Measurements from ENCODE around the gene MCM3AP. TPM values are rescaled to one million over a fixed set of nuclear protein-coding genes. Genes with fewer than 3 reads are reported as not detected.
"Not testable (repeated sequence)": the region's sequence is repeated elsewhere in the genome, so short reads cannot be mapped to it uniquely, and the experiment has no call there.

The MCM3AP gene
- total RNA-seq, 2 donors from 2014 or later, result 90.6 to 94.3 TPM

DNA sequence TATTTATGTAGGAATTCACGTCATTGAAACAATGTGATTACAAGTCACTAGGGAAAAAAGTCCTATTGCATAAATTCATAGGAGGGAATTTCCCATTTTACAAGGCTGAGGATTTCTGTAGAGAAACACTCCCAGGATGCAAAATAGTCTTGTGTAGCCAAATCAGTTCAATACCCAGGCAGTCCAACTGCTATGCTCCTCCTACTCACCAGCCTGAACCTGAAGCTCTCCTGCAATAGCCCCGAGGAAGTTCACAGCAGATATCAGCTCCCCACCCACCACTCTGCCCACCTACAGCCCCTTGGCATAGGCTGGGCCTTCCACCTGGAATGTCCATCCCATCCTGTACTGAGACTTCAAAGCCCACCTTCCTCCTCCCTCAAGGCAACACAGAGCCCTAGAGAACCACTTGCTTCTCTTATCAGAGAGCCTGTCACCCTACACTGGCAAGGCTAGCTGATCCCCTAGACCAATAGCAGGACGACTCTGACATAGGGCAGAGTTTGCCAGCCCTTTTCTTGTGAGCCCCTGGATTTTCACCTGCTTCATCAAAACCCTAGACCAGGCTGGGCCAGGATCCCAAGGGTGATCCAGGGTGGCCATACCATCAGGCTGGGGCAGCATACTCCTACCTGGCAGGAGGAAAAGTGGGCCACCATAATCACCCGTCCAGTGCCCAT, 58.4 kb downstream of the MCM3AP start:
- no peak for ATAC-seq
- DNase-seq, result peak in 1 of 2 donors; percentile 47
- intact Hi-C loops (cut with DNase I, micrococcal nuclease), result loop anchor here in 1 of 2 donors (10.0 kb wide), 1 partner anchor 82 kb away; no protein-coding TSS in a partner anchor

DNA sequence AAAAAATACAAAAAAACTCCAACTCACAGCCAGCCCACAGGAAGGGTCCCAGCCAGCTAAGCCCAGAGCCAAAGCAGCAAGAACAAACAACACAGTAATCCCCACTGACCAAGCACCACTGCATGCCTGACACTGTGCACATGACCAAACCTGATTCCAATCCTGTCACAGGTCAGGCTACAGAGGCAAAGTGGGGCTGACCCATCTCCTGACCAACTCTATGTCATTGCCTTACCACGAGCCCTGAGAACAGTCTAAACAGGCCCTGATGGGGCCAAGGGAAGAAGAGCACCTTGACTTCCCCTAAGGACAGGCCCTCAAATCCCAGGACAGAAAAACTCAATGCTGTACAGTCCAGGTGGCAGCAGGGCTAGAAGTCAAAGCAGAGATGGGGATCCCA, 59.3 kb downstream of the MCM3AP start:
- ATAC-seq (no peak), DNase-seq (no peak)
- intact Hi-C loops (cut with DNase I, micrococcal nuclease), result loop anchor here in 1 of 2 donors (10.0 kb wide), 1 partner anchor 81 kb away; no protein-coding TSS in a partner anchor

- not testable (repeated sequence) for DNase-seq, ATAC-seq
- intact Hi-C loops (cut with DNase I, micrococcal nuclease), result loop anchor here in 1 of 2 donors (10.0 kb wide), 1 partner anchor 79 kb away; no protein-coding TSS in a partner anchor
Measured at GRCh38 chr21:46223661-46224060, 61.8 kb downstream of the MCM3AP start.

GRCh38 chr21:46223217-46223616, 62.2 kb downstream of the MCM3AP start:
- intact Hi-C loops (cut with DNase I, micrococcal nuclease), result loop anchor here in 1 of 2 donors (10.0 kb wide), 1 partner anchor 78 kb away; no protein-coding TSS in a partner anchor
- DNase-seq, result no peak

DNA sequence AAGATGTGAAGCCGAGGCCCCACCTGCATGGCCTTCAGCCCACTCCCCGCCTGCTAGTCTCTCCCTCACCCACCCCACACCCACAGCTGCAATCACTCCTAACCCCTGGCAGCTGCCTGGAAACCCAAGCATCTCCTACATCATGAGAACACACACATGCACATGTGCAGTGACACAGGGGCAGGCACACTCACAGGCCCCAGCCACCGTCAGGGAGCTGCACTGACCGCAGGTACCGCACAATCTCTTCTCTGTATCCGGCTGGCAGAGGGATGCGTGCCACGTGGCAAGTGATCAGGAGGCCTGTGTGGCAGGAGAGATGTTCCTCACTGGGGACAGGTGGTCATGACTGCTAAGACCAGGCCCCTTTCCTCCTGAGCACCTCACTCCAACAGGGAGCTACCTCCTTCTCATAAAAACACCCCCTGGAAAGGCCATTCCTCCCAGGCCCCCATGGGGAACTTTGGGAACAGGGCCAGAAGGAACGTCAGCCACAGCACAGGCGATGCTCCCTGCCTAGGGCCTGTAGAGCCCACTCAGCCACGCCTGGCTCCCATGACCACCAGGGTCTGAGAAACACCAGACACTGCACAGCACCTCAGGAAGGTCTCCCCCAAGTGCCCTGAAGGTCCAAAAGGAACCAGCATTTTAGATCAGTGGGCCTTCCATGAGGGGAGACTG, 62.8 kb downstream of the MCM3AP start:
- ATAC-seq (no peak), DNase-seq (no peak)
- intact Hi-C loops (cut with DNase I, micrococcal nuclease), result loop anchor here in 1 of 2 donors (10.0 kb wide), 1 partner anchor 78 kb away; no protein-coding TSS in a partner anchor

More at GRCh38 chr21:46223217-46223616, 62.2 kb downstream of the MCM3AP start:
- ATAC-seq, result no peak

DNA sequence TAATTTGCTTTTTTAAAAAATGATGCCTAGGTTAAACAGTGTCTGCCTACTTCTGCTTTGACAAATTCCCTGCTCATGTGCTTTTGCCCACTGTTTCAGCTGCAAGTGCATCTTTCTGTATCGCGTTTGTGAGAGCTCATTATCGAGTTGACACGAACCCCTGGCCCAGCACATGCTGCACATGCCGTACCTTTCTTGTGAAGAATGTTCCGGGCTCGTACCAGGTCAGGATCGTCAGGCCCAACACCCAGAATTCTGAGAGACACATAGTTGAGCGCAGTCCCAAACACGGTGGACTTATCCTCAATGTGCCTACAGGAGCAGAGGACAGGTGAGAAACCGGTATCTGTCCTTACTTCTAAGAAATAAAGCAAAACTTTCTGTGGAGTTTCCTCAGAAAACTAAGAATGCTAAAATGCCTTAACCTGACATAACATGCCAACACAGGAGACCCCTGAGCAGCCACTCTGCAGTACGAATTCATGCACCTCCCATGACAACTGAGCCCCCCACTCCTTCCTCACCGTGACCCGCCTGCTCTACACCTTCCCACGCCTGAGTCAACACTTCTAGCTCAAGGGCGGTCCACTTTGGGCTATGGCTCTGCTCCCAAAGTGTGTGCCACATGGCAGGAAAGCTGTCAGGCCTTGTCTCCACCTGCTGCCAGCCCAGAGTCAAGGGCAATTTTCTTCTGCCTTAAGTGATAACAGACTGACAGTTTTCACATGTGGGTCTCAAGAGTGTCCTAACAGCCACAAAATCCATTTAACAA, 63.6 kb downstream of the MCM3AP start:
- ATAC-seq, result no peak

DNA sequence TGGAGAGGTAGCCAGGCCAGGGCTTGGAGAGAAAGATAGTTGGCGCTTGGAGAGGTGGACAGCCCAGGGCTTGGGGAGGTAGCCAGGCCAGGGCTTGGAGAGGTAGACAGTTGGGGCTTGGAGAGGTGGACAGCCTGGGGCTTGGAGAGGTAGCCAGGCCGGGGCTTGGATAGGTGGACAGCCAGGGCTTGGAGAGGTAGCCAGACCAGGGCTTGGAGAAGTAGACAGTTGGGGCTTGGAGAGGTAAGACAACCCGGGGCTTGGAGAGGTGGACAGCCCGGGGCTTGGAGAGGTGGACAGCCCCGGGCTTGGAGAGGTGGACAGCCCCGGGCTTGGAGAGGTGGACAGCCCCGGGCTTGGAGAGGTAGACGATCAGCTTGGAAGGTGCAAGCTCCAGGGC, 64.6 kb downstream of the MCM3AP start:
- DNase-seq (no peak), ATAC-seq (no peak)
- intact Hi-C loops (cut with DNase I, micrococcal nuclease), result loop anchor here in 1 of 2 donors (10.0 kb wide), 1 partner anchor 76 kb away; no protein-coding TSS in a partner anchor

More for the DNA sequence above, 63.6 kb downstream of the MCM3AP start:
- intact Hi-C loops (cut with DNase I, micrococcal nuclease), result loop anchor here in 1 of 2 donors (10.0 kb wide), 1 partner anchor 77 kb away; no protein-coding TSS in a partner anchor
- no peak for DNase-seq

- ATAC-seq (no peak), DNase-seq (no peak)
- intact Hi-C loops (cut with DNase I, micrococcal nuclease), result loop anchor here in 1 of 2 donors (10.0 kb wide), 1 partner anchor 76 kb away; no protein-coding TSS in a partner anchor
Measured at GRCh38 chr21:46220275-46220810, 65.1 kb downstream of the MCM3AP start.

DNA sequence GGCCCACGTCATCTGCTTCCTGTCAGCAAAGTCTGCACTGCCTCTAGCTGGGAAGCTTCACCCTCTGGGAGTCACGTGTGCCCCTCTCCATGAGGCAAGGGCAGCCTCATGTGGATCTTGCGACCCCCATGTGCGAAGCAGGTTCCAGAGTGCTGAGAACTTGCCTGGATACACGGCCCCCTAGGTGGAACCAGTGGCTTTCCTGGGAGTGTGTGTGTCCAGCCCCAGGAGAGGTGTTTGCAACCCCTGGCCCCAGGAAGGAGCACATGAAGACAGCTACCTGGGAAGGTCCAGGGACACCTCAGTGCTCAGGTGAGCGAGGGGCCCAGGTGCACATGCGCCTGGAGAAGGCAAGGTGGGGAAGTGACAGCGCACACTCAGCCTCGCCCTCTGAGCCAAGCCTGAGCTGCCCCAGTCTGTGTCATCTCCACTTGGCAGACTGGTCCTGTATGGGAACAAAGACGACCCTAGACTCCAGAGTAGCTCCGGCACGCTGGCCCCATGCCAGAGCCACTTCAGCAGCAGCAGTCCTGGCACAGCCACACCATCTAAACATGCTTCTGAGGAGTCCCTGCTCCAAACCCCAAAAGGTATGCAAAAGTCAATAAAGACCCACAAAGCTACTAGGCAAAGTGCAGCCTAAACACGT, 65.7 kb downstream of the MCM3AP start:
- ATAC-seq (no peak), DNase-seq (no peak)
- intact Hi-C loops (cut with DNase I, micrococcal nuclease), result loop anchor here in 1 of 2 donors (10.0 kb wide), 1 partner anchor 75 kb away; no protein-coding TSS in a partner anchor

- ATAC-seq, result no peak
- intact Hi-C loops (cut with DNase I, micrococcal nuclease), result no loop called here
- no peak for DNase-seq
Measured at GRCh38 chr21:46218906-46219590, 66.4 kb downstream of the MCM3AP start.

DNA sequence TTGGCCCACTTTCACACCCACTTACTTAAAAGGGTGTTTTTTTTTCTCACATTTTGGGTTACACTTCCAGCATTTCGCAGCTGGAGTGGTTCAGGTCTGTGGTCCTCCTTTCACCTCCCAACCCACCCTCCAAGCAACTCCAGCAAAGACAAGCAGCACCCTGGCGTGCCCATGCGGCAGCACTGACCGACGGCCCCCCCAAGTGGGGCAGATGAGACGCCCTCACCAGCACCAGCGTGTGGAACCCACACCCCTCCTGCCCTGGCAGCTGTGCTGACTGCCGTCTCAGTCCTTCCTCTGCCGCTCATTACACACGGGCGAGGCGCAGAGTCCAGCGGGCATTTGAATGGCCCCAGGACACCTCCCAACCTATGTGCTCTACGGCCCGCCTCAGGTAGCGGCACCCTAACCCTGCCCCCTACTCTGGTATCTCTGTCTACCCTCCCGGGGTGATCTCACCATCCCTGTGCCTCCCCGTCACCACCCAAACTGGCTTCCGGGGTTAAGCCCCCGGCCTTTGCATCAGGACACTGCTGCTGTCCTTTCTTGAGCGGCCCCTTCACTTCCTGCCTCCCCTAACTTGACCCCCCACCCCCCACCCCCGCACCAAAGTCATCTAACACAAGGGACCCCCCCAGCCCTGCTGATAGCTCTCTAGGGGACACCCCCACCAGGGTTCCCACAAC, 67.8 kb downstream of the MCM3AP start:
- ATAC-seq, result no peak
- DNase-seq, result no peak
- intact Hi-C loops (cut with DNase I, micrococcal nuclease), result no loop called here

DNA sequence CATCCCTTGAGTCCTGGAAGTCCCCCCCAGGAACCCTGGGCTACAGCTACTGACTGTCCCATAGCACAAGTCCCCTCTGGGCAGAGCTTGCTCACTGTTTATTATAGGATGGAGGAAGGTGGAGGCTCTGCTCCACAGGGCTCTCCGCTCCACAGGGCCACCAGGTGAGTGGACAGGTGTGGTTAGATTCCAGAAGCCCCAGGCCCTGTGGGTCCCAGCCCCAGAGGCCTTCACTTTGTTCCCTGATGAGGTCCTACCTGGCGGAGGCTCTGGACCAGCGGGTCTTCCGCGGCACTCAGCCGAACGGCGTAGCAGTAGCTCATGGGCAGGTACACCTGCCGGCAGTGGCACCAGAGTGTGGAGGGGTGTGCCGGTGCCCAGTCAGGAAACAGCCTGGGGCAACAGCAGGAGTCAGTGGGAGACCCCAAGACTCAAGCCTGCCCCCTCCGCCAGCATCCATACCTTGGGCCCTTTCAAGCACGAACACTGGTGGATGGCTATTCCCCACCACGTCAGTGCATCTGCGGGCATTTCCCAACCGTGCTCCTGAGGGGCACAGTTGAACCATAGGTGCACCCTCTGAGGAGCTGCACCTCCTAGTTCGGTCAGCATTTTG, 69.2 kb downstream of the MCM3AP start:
- no peak for DNase-seq
- no peak for ATAC-seq
- intact Hi-C loops (cut with DNase I, micrococcal nuclease), result no loop called here

DNA sequence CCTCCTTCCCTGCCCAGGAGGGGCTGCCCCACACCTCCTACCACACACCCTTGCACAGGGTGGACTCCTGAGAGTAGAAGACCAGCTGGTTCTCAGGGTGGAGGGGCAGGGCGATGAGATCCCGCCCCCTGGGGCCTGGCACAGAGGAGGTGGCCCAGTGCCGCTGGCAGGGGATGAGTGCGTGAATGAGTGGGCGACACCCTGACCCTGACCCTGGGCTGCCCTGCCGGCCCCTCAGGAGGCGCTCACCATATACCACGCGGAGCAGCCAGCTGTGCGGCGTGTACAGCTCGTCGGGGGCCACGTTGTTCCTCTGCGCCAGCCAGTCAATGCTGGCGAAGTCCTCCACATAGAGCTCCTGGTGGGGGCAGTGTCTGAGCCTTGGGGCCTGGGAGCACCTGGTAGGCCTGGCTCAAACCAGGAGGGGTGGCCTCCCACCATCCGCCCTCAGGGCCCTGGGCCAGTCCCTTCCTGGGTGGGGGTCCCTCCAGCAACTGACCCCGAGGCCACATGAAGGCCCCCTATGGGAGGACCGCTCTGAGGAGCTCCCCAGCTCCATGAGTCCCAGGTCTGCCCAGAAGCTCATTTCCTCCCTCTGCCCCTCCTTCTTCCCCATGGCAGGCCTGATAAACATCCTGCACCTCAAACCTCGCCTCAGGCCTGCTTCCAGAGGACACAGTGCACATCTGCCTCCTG, 69.8 kb downstream of the MCM3AP start:
- intact Hi-C loops (cut with DNase I, micrococcal nuclease), result no loop called here
- ATAC-seq, result peak; percentile 13
- no peak for DNase-seq

- ATAC-seq (no peak), DNase-seq (no peak)
- intact Hi-C loops (cut with DNase I, micrococcal nuclease), result no loop called here
Measured at GRCh38 chr21:46214478-46215340, 70.7 kb downstream of the MCM3AP start.

DNA sequence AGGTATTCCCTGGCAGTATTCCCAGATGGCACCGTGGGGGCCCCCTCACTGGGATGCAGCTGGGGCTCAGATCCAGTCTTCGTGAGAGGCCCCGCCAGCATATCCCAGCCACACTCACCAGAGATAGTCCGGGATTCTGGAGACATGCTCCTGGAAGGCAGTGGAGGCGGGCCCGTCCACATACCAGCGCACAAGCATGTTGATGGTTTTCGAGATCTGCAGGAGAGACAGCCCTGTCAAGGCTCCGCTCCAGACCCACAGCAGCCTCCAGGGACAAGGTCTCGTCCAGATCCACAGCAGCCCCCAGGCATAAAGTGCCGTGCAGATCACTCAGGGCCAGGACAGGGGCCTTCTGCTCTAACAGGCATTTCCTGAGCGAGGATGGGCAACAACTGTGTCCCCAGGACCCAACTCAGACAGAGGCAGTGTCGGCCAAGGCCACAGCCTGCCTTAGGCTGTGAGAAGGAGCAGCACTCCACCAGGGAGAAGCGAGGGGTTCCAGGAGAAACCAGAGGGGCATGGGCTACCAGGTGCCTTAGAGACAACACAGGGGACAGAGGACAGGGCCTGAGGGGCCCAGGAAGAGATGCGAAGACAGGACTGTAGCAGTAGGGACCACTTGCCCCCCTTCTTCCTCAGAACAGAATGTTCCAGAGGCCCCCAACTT, 71.7 kb downstream of the MCM3AP start:
- intact Hi-C loops (cut with DNase I, micrococcal nuclease), result no loop called here
- DNase-seq (no peak), ATAC-seq (no peak)
